Measurements from ENCODE around the gene NOC4L.
A peak's percentile ranks its signal among the peaks of the same experiment; 100 is the strongest.
"Not testable (repeated sequence)": the region's sequence is repeated elsewhere in the genome, so short reads cannot be mapped to it uniquely, and the experiment has no call there.

NOC4L gene

DNA sequence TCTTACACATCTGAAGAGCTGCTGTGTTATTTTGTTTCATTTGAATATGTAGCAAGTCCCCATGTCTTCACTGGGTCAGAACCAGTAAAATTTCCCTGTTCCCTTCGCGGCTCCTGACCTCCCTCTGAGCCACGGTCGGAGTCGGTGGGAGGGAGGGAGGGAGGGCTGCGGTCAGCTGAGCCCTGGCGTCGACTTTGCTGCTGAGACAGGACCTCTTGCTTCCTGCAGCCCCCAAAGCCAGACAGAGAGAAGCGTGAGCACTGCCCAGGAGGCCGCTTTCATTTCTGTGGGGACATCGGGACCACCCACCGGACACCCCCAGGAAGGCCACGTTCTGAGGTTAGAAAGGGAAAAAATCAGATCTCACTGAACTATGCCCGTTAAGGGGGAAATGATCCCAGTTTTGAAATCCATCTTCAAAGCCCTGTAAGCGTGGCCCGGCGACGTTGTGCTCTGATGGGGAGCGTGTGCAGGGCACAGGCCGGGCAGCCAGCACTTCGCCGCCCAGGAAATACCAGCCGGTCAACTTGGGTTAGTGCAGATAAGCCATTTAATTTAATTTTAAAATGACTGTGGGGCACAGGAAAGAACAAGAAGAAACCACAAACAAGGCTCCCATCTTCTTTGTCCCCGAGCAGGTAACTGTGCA, 42.1 kb downstream of the NOC4L start:
- DNase-seq, result no peak

DNA sequence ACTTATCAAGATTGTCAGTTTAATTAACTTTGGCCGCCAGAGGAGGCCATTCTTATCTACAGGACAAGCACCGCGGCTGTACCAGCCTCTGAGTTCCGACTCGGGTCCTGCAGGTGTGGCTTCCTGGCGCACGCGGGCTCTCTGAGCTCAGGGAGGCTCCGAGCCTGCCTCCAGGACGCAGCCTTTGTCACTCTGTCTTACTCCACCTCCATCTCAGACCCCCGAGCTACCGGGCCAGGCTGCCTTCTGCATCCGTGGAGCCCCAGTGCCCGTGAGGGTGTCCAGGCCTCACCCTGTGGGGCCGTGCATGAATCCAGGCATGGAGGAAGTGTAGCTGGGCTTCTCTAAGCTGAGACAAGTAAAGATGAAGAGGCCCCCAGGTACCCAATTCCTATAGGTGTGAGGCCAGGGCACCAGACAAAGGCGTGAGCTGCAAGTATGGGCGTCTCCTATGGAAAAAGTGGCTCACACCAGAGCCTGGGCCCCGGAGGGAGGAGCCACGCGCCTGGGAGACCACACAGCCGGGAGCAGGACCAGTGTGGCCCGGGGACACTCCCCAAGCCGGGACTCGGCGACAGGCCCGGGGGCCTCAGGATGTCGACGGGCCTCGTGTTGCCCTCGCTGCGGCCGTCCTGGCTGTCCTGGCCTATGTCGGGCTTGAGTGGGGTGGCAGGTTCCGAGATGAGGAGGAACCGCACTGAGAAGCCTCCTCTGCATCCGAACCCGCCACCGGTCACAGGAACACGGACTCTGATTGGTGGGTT, 42.8 kb downstream of the NOC4L start:
- DNase-seq, result peak; percentile 33

DNA sequence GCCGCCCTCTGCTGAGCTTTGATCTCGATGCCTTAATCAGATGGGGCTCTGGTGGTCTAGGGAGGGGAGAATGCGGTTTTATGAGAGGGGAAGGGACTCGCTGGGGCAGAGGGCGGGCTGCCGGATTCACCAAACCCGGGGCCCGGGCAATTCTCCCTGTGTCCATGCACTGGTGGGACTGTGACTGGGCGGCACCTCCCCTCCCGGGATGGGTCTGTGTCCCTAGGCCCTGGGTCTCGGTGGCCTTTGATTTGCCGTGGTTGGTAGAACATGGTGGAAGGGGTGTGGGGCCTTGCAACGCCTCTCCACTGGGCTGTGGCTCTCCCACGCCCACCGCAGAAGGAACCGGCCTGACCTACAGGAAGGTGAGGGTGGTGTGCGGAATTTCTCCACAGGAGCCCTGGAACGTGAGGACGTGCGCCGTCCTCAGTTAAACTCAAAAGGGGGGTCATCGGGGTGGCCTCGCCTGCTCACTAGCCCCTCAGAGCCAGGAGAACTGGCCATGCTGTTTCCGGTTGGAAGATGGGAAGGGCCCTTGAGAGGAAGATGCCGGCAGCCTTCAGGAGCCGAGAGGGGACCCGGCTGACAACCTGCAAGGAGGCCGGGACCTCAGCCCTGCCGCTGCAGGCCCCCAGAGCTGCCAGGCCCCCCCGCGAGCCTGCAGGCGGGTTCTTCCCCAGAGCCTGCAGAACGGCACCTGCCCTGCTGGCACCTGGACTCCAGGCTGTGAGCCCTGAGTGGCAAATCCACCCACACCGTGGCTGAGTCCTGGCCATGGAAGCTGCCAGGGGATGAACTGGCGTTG, 43.6 kb downstream of the NOC4L start:
- DNase-seq, result no peak

DNA sequence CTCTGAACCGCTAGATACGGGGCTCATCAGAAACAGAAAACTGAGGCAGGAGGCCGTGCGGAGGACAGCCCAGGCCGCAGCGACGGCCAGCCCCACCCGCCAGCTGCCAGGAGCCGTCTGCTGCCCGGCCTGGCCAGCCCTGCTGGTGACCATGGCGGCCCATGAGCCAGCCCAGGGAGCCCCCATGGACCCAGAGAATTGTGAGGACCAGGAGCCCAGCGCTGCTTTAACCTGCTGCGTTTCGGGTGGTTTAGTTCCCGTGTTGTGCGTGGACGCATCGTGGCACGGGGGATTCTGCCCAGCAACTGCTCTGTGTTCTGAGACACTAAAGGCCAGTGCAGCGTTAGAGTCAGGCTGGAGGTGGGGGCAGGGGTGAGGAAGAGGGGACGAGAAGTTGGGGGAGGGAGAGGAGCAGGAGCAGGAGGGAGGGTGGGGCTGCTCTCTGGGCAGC, 44.2 kb downstream of the NOC4L start:
- no peak for DNase-seq

DNA sequence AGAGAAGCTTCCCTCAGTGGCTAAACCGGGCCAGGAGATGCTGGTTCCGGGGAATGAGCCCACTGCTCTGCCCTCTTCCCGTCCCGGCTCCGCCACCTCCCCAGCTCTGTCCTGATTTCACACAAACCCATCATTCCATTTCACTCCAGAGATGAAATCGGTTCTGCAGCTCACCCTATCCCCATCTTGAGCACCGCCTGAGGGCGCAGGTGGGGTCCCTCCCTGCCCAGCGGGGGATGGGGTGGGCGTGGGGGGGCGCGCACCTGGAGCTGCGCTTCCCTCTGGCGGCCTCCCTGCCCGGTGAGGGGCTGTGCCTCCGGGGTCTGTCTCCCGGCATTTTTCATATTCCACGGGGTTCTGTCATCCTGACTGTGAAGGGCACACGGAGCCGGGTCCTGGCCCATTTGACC, 44.7 kb downstream of the NOC4L start:
- peak; percentile 20 for DNase-seq

DNA sequence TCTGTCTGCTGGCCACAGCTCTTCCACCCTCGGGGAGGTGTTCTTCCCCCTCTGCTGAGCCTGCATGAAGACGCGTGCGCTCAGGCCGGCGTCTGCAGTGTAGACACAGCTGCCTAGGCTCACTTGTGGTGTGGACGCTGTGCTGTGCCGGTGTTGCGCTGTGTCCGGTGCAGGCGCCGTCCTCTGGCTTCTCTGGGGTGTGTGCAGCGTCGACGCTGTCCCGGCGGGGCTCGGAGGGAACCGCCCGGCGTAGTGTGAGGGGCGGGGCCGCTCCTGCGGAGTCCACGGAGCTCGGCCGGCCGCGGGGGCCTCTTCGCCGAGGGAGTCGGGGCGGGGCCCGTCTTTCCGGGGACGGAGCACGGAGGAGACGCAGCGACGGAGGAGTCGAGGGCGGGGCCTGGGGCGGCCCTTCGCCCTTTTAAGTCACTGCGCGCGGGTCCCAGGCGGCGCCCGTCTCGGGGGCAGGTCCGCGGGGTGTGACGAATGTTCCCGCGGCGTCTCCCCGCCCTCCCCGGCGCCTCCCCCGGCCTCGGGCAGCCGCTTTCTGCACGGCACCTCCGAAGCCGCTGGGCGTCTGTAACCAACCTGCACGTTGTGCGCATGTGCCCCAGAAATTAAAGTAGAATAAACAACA, 45.2 kb downstream of the NOC4L start:
- DNase-seq, result peak; percentile 98

DNA sequence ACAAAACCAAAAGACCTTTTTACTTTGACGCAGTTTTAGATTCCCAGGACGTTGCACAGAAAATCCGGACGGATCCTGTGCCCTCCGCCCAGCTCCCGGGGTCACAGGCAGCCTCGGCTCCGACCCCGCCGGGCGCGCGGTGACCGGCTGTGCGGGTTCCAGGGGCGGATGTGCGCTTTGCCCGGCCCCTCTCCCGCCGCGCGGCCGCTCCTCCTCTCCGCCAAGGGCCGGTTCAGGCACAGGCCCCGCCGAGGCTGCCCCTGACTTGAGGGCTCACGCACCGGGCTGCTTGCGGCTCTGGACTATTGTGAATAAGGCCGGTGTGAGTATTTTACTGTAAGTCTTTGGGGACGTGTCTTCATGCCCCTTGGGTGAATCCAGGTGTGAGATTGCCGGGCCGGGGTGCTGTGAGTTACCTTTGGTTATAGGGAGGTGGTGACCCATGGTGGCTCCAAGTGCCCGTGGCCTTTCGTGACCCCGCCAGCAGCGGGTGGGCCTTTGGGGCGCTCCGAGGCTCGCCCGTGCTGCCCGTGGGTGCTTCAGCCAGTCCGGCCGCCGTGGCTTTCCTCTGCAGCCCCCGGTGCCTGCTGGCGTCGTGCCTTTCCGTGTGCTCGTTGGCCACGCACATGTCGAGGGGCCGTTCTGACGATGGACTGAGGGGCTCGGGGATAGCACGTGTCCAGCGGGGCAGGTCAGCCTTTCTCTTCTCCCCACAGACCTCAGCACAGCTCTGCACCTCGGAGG, 45.9 kb downstream of the NOC4L start:
- no peak for DNase-seq

DNA sequence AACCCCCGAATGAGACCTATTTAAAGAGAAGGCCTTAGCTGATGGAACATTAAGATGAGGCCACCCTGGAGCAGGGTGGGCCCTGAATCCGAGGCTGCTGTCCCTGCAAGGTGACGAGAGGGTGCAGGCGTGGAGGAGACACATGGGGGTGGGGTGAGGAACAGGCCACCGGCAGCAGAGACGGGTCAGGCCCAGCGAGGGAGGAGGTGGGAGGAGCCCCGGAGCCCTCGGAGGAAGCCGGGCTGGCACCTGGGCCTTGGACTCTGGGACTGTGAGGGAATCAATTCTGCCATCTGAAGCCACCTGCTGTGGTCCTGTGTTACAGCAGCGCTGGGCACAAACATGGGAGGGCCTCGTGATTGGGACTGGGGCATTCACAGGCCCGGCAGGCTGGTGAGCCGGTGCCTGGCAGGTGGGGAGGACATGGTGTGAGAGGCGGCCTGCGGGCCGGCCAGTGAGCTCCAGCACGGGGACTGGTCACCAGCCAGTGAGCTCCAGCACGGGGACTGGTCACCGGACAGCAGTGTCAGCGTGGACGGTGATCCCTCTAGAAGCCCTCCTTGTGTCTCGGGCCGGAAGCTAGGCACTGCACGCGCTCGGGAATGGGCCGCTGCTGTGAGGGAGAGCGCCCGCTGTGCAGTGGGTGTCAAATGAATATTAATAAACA, 46.7 kb downstream of the NOC4L start:
- no peak for DNase-seq

DNA sequence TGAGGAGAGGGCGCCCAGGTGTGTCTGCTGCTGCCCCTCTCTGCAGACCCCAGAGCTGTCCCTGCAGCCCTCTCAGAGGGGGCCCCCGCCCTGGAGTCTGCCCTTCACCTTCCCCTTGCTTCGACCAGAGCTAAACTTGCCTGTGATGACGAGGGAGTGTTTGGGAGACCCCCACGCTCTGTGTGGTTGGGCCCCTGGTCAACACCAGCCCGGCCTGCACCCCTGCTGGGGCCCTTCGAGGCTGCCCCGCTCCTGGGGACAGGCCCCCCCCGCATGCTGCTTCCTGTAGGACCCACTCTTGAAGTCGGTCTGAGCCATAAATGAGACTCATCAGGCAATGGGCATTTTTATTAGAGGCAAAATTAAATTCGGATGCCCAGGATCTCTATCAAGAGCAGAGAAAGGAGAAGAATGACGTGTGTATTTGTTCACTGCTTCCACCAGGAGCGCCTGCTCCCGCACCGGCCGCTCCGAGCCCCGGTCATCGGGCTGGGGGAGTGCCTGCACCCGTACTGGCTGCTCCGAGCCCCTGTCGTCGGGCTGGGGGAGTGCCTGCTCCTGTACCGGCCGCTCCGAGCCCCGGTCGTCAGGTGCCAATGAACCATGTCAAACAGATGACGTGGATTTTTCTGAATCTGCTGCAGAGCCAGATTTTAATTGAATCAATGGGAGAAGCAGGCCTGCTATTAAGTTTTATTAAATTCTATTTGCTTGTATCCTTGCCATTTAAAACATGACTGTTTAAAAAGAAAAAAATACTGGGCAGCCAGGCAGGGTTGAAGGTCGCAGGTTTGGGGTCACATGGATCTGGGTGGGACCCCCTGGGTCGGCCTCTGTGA, 47.7 kb downstream of the NOC4L start:
- DNase-seq, result no peak

DNA sequence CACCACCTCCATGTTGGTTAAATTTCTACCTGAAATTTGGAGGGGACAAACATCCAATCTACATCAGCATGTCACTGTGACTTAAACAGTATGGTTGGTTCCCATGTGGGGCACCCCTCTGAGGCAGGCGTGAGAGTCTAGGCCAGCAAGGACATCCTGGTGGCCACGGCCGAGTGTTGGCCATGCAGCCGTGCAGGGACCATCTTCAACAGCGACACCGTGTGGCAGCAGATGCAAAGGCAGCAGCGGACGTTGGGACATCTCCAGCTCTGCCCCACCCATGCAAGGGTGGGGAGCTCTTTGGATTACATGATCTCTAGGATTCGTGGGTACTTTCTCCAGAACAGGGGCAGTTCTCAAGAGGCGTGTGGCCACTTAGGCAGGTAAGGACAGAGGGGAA, 49.8 kb downstream of the NOC4L start:
- peak; percentile 22 for DNase-seq

DNA sequence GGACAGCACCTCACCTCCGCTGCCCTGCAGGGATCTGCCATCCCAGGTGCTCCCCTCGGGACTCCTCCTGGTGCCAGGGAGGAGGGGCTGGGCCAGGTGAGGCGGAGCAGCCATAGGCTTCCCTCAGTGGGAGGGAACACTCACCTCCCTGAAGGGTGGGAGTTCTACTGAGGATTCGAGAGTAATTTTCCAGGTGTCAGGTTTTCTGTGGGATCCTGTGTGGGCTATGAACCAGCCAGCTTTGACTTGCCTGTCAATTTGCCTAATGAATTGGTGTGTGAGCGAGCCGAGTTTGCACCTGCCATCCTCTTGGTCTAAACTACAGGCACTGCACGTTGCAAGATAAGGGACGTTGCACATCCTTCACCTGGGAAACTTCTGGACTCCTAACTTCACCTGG, 50.3 kb downstream of the NOC4L start:
- DNase-seq, result no peak

DNA sequence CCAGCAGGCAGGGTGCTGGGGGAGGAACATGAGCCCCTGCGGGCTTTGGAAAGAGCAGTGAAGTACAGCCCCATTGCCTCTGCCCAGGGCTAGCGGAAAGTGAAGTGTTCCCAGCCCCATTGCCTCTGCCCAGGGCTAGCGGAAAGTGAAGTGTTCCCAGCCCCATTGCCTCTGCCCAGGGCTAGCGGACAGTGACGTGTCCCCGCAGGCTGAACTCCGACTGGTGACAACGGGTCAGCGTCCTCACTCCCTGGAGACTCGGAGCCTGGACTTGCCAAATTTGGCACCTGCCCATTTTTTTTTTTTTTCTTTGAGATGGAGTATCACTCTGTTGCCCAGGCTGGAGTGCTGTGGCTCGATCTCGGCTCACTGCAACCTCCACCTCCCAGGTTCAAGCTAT, 51.0 kb downstream of the NOC4L start:
- DNase-seq, result not testable (repeated sequence)

DNA sequence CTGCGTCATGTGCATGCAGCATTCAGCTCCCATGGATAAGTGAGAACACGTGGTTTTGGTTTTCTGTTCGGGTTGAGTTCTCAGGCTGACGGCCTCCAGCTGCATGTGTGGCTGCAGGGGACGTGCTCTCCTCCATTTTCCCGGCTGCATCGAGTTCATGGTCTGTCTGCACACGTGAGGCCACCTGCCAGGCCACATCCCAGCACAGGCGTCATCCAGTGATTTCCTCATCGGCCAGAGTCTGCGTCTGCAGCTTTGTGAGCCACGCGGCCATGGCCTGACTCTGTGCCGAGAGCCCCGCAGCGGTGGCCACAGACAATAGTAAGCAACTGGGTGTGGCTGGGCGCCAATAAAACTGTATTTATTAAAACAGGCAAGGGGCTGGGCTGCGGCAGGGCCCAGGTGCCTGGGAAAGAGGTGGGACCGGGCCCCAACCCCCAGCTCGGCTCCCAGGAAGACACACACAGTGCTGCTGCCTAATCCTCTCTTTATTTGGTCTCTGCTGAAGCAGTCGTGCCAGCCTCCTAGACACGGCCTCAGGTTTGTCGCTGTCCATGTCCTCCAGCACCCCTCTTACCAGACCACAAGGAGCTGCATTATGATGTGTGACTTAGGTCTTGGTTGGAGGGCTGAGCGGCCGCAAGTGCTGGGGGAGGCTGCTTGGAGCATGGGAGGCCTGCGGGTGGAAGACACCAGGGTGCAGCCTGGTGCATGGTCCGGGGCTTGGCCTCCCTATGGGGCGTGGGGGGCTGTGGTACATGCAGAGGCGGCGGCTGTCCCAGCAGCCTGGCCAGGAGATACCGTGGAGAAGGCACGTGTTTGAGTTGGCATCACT, 52.0 kb downstream of the NOC4L start:
- no peak for DNase-seq

DNA sequence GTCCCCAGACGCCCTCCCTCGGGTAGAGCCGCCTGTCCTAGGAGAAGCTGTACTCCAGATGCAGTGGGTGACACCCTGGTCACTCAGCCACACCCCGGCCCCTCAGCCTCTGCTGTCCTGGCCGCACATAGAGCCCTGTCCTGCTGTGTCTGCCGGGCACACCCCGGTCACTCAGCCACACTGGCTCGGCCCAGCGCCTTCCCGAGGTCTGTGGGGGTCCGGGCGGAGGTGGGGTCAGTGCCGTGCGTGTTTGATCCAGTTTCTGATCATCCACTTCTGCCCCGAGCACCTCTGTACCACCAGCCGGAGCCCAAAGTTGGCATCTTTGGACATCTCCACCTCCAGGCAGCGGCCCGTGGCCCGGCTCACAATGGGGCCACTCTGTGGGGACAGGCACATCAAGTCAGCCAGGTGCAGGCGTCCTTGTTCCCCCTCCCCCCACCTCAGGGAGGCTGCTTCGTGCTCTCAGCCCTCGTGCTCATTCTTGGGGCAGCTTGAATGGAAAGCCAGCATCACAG, 52.7 kb downstream of the NOC4L start:
- DNase-seq, result no peak

DNA sequence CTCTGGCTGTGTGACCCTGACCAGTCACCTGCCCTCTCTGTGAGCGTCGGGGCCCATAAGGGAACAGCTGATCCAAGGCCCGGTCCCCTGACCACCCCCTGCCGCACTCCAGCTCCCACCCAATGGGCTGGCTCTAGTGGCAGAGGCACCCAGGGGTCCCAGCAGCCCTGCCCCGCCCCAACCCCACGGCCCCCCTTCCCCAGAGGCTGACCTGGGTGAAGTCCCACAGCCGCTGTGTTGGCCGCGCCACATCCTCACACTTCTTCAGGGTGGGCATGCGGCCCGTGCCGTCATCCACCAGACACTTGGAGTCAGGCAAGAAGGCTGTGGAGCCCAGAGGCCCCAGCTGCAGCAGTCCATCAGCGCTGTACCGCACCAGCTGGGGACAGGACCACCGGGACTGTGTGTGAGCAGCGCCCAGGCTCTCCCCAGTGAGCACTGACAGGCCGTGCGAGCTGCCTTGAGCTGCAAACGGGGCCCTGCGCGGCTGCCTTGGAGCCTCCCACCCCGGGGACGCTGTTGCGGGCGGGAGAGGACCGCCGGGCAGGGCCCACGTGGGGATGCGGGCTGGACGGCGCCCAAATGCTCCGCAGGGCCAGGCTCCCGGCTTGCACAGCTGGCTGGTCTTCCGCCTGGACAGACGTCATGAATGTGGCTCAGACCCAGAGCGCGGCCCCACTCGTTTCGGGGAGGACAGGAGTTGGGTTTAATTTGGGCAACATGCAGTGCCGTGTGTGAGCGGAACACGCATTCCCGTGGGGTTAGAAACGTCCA, 53.5 kb downstream of the NOC4L start:
- DNase-seq, result no peak

DNA sequence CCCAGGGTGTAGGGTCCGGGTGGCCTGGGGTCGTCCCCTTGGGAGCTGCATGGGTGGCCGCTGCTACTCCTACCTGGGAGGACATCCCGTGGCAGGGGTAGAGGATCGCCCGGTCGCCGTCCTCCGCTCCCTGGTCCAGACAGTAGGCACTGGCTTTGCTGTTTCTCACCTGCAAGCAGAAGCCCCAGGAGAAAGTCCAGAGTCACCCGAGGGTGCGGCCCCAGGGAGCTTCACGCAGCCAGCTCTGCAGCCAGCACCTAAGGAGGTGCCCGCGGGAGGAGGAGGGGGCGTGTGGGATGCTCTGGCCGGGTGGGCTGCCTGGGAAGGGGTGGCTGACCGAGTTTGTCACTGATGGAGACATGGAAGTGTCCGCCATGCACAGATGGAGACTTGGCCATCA, 54.8 kb downstream of the NOC4L start:
- DNase-seq, result no peak

DNA sequence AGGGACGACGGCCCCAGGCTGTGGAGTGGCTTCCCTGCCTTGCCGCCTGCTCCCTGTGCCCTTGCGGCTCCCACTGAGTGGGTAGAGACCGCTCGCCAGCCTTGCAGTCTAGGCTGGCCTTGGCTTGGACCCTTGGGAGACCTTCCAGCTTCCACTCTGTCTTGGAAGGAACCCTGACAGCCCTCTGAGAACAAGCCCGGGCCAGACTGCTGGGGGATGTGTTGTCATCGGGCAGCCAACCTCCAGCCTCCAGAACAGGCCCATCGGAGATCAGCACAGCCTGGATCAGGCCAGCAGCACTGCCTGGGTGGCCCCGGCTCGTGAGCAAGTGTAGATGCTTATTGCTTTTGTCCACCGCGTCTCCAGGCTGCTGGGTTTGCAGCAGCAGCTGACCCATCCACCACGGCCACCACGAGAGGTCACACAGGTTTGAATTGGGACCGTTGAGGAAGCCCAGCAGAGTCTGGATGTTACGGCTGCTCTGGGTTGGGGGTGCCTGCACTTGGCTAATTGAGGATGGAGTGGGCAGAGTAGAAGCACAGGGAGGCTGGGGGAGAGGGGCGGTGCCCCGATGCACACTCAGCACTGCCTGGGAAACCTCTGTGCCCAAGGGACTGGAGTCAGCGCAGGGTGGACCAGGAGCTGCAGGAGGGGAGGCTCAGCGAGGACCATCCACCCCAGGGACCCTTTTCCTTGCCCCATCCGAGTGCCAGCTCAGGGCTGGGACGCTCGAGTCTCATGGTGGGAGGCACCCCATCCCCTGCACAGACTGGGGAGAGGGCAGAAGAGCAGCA, 55.5 kb downstream of the NOC4L start:
- no peak for DNase-seq

DNA sequence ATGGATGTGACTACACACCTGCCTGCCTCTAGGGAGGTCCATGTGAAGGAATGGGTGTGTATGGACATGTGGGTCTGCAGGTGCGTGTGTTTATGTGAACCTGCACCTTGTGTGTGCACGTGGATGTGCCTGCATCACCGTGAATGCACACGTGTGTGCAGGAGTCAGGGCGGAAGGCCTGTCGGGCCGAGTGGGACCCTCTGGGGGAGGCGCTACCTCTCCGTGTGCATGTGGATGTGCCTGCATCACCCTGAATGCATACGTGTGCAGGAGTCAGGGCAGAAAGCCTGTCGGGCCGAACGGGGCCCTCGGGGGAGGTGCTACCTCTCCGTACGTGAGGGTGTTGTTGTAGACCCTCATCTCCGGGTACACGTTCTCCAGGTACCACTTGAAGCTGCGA, 56.5 kb downstream of the NOC4L start:
- no peak for DNase-seq
